OCI-LY1 (cell line): ENCODE measurements around the gene IL11.

ENCODE experiments used
- H2AFZ ChIP-seq: fragments of 200-600 bp; sonication (generic), shearing (Covaris generic); 2 replicates; pipeline ENCODE4 v1.6.0; 2014; ENCODE audit warnings: antibody characterized with exemption, mild to moderate bottlenecking, low read length
- H3F3A ChIP-seq: fragments of 200-600 bp; sonication (generic), shearing (Covaris generic); 2 replicates; pipeline ENCODE4 v1.6.0; 2014; ENCODE audit warnings: mild to moderate bottlenecking, antibody characterized with exemption, low read length, moderate library complexity; ENCODE audit not compliant: insufficient read depth
- H3K27ac ChIP-seq: fragments of 200-600 bp; sonication (generic); 2 replicates; pipeline ENCODE4 v1.5.1; 2014; ENCODE audit warnings: low read length, mixed run types, mild to moderate bottlenecking, low read depth; ENCODE audit not compliant: poor library complexity, severe bottlenecking
- H3K27me3 ChIP-seq: fragments of 200-600 bp; sonication (generic); 2 replicates; pipeline ENCODE4 v1.6.0; 2014; ENCODE audit warnings: antibody characterized with exemption, mild to moderate bottlenecking, low read length, moderate library complexity; ENCODE audit not compliant: insufficient read depth
- H3K36me3 ChIP-seq: fragments of 200-600 bp; sonication (generic); 2 replicates; pipeline ENCODE4 v1.6.1; 2014; ENCODE audit warnings: mild to moderate bottlenecking, antibody characterized with exemption, low read length, moderate library complexity, mixed read lengths; ENCODE audit not compliant: insufficient read depth
- H3K4me1 ChIP-seq: fragments of 200-600 bp; sonication (generic); 2 replicates; pipeline ENCODE4 v1.5.1; 2014; ENCODE audit warnings: mild to moderate bottlenecking, low read length, moderate library complexity; ENCODE audit not compliant: insufficient read depth, severe bottlenecking
- H3K4me2 ChIP-seq: fragments of 200-600 bp; sonication (generic), shearing (Covaris generic); 2 replicates; pipeline ENCODE4 v1.6.1; 2014; ENCODE audit warnings: low read length
- H3K4me3 ChIP-seq: fragments of 200-600 bp; sonication (generic); 2 replicates; pipeline ENCODE4 v1.5.1; 2014; ENCODE audit warnings: low read length, low read depth, mild to moderate bottlenecking, mixed read lengths; ENCODE audit not compliant: poor library complexity, severe bottlenecking
- H3K79me2 ChIP-seq: fragments of 200-600 bp; shearing (Covaris generic); 2 replicates; pipeline ENCODE4 v1.6.1; 2016; ENCODE audit warnings: mixed run types, low read length, mixed read lengths; ENCODE audit not compliant: insufficient read depth
- H3K9ac ChIP-seq: fragments of 200-600 bp; sonication (generic), shearing (Covaris generic); 2 replicates; pipeline ENCODE4 v1.6.1; 2014; ENCODE audit warnings: mild to moderate bottlenecking, low read length, mixed read lengths
- H3K9me2 ChIP-seq: fragments of 200-600 bp; sonication (generic), shearing (Covaris generic); 2 replicates; pipeline ENCODE4 v1.6.1; 2014; ENCODE audit warnings: low read depth, mild to moderate bottlenecking, low read length, mixed read lengths
- H3K9me3 ChIP-seq: fragments of 200-600 bp; shearing (Covaris generic); 2 replicates; pipeline ENCODE4 v1.6.1; 2014; ENCODE audit warnings: low read length, mixed read lengths
- H4K20me1 ChIP-seq: fragments of 200-600 bp; sonication (generic), shearing (Covaris generic); 2 replicates; pipeline ENCODE4 v1.6.0; 2016; ENCODE audit warnings: mild to moderate bottlenecking, low read length; ENCODE audit not compliant: insufficient read depth
- EZH2 ChIP-seq: fragments of 200-600 bp; sonication (generic), shearing (Covaris generic); IDR thresholded peaks from 2 replicates; pipeline ENCODE4 v1.8.0; 2017; ENCODE audit warnings: borderline replicate concordance, mixed run types, mild to moderate bottlenecking, antibody characterized with exemption, low read length, moderate library complexity, mixed read lengths
- TF ChIP-seq, protein P1 (sequence below): fragments of 200-600 bp; sonication (generic), shearing (Covaris generic); IDR thresholded peaks from 2 replicates; pipeline ENCODE4 v1.5.1; 2017; ENCODE audit warnings: mild to moderate bottlenecking, antibody characterized with exemption, low read length, moderate library complexity, mixed read lengths

The IL11 gene

DNA sequence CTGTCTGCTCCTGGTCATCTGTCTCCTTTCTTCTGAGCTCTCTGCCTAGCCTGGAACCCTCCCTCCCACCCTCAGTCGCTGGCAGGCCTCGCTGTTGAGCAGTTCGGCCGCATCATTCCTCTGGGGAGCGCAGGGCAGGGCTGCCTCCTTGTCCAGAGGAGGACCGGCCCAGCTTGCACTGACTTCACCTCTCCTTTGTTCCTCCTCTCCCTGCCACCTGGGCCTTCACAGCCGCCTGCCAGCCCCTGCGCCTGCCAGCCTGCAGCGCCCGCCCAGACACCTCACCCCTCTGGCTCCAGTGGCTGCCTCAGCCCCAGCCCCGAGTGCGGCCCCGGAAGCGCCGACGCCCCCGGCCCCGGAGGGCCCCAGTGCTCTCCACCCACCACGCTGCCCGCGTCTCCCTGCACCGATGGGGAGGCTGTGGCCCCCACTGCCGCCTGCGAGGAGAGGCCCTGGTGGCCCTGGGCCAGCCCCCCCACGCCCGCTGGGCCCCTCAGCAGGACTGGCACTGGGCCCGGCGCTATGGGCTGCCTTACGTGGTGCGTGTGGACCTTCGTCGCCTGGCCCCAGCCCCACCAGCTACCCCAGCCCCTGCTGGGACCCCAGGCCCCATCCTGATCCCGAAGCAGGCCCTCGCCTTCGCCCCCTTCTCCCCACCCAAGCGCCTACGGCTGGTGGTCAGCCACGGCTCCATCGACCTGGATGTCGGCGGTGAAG lies 23.4 kb downstream of the IL11 start:
- H3K4me3 ChIP-seq, result no peak overlapping the region
- H3K9me2 ChIP-seq, result no peaks in the 10 kb centered on the region
- H3F3A ChIP-seq, result no peaks in the 10 kb centered on the region
- H3K27ac ChIP-seq, result no peak overlapping the region
- peaks cover 16% of the 10 kb centered on the region for H3K36me3 ChIP-seq
- H3K9me3 ChIP-seq, result no peaks in the 10 kb centered on the region
- TF ChIP-seq, protein P1, sequence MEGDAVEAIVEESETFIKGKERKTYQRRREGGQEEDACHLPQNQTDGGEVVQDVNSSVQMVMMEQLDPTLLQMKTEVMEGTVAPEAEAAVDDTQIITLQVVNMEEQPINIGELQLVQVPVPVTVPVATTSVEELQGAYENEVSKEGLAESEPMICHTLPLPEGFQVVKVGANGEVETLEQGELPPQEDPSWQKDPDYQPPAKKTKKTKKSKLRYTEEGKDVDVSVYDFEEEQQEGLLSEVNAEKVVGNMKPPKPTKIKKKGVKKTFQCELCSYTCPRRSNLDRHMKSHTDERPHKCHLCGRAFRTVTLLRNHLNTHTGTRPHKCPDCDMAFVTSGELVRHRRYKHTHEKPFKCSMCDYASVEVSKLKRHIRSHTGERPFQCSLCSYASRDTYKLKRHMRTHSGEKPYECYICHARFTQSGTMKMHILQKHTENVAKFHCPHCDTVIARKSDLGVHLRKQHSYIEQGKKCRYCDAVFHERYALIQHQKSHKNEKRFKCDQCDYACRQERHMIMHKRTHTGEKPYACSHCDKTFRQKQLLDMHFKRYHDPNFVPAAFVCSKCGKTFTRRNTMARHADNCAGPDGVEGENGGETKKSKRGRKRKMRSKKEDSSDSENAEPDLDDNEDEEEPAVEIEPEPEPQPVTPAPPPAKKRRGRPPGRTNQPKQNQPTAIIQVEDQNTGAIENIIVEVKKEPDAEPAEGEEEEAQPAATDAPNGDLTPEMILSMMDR, result no peak
- TF ChIP-seq EZH2, result no peak
- no peak overlapping the region for H2AFZ ChIP-seq
- no peak overlapping the region for H3K9ac ChIP-seq
- peaks cover under 1% of the 10 kb centered on the region; the same call in 1 of the 2 replicates for H3K27me3 ChIP-seq
- H3K79me2 ChIP-seq, result no peaks in the 10 kb centered on the region
- H3K4me2 ChIP-seq, result no peak overlapping the region
- H3K4me1 ChIP-seq, result no peaks in the 10 kb centered on the region
- no peaks in the 10 kb centered on the region for H4K20me1 ChIP-seq

DNA sequence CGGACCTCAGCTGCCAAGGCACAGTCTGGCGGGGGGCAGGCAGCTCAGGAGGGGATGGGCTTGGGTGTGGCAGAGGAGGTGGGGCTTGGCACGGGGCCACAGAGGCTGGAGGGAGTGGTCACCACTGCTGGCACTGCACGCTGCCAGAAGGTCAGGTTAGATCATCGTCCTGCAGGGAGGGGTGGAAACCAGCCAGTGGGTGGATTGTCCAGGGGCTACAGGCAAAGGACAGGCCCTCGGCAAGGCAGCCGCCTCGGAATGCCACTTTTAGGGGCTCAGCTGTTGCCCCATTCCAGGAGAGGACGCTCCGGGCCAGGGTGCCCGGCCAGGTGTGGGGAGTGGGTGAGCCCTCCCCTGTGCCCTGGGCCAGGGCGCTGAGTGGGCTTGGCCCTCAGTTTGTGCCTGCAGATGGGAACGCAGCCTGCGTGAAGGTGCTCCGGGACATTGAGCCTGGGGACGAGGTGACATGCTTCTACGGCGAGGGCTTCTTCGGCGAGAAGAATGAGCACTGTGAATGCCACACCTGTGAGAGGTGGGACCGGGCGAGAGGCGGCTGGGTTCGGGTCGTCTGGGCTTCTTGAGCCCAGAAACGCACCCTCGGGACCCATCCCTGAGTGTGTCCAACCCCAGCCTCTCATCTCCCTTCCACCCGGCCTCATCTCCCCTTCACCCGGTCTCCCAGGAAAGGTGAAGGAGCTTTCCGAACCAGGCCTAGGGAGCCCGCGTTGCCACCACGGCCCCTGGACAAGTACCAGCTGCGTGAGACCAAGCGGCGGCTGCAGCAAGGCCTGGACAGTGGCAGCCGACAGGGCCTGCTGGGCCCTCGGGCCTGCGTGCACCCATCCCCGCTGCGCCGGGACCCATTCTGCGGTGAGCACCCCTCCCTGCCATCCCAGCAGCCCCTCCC lies 24.2 kb downstream of the IL11 start:
- TF ChIP-seq EZH2, result no peak
- TF ChIP-seq, protein P1, result no peak
- H3K79me2 ChIP-seq, result no peaks in the 10 kb centered on the region
- H3K4me1 ChIP-seq, result peaks cover 7% of the 10 kb centered on the region
- no peaks in the 10 kb centered on the region for H4K20me1 ChIP-seq
- H3K9me3 ChIP-seq, result no peaks in the 10 kb centered on the region
- H3K4me2 ChIP-seq, result no peak overlapping the region
- H3K9me2 ChIP-seq, result no peaks in the 10 kb centered on the region
- no peak overlapping the region for H2AFZ ChIP-seq
- no peak overlapping the region for H3K9ac ChIP-seq
- H3K27me3 ChIP-seq, result no peaks in the 10 kb centered on the region
- H3K4me3 ChIP-seq, result no peak overlapping the region
- H3F3A ChIP-seq, result no peaks in the 10 kb centered on the region
- no peak overlapping the region for H3K27ac ChIP-seq
- H3K36me3 ChIP-seq, result peaks cover 21% of the 10 kb centered on the region

- Histone ChIP-seq H3F3A (no peaks in the 10 kb centered on the region), H3K4me3 (no peak overlapping the region), H3K27ac (no peak overlapping the region), H3K9me2 (no peaks in the 10 kb centered on the region), H3K9me3 (no peaks in the 10 kb centered on the region), H3K27me3 (no peaks in the 10 kb centered on the region), H3K79me2 (no peaks in the 10 kb centered on the region), H3K36me3 (peaks cover 21% of the 10 kb centered on the region), H3K9ac (no peak overlapping the region), H3K4me1 (peaks cover 15% of the 10 kb centered on the region), H2AFZ (no peak overlapping the region), H3K4me2 (no peak overlapping the region), H4K20me1 (no peaks in the 10 kb centered on the region)
- TF ChIP-seq, protein P1, result no peak
- no peak for TF ChIP-seq EZH2
Observed at GRCh38 chr19:55345101-55345817, 25.0 kb downstream of the IL11 start.
